Measurements from ENCODE around the gene CSNK1G1. TPM values are rescaled to one million over a fixed set of nuclear protein-coding genes. Genes with fewer than 3 reads are reported as not detected.

CSNK1G1 gene
- polyA plus RNA-seq, 1 of the 3 experiments (the other 2 are of a cell fraction), result 10.2 TPM

GRCh38 chr15:64333986-64334929 is 21.7 kb downstream of the CSNK1G1 start:
- TF ChIP-seq RXRA (IDR thresholded peaks at IDR 0.05; ENCODE audit: borderline replicate concordance, low read depth), result no peak
- TF ChIP-seq YY1 (IDR thresholded peaks at IDR 0.05; ENCODE audit: low read depth), result no peak
- no peak for TF ChIP-seq CHD2 (IDR thresholded peaks at IDR 0.05; ENCODE audit: low read length, partially characterized antibody)
- no peak for TF ChIP-seq SIN3A (IDR thresholded peaks at IDR 0.05; ENCODE audit: borderline replicate concordance, low read depth, low read length)
- no peak for TF ChIP-seq MAX (IDR thresholded peaks at IDR 0.05; ENCODE audit: low read depth)
- no peak for TF ChIP-seq PBX3 (IDR thresholded peaks at IDR 0.05)
- no peak for TF ChIP-seq FOXM1 (IDR thresholded peaks at IDR 0.05; ENCODE audit: low read depth)
- TF ChIP-seq EP300 (IDR thresholded peaks at IDR 0.05; ENCODE audit: borderline replicate concordance in 1 of 2, low read depth in 1 of 2, low read length in 1 of 2), result no peak
- no peak for TF ChIP-seq RAD21 (IDR thresholded peaks at IDR 0.05; ENCODE audit: low read length)
- TF ChIP-seq SMC3 (IDR thresholded peaks at IDR 0.05; ENCODE audit: low read depth, low read length), result no peak
- TF ChIP-seq ZBTB33 (IDR thresholded peaks at IDR 0.05; ENCODE audit: borderline replicate concordance, low read depth), result no peak
- no peak for TF ChIP-seq FOSL2 (IDR thresholded peaks at IDR 0.05; ENCODE audit: borderline replicate concordance, low read depth)
- TF ChIP-seq POLR2AphosphoS5 (IDR thresholded peaks at IDR 0.05; ENCODE audit: low read depth, low read length), result no peak
- 94% methylated on average over 9 of the region's 9 CpGs for WGBS (ENCODE audit: low lambda C conversion rate)
- ChIA-PET POLR2A (interaction anchor here (0.6 kb wide), 1 partner anchor 316 kb away, joined by 5 read pairs; no protein-coding TSS in a partner anchor), CTCF (no interaction called here)
- H3K4me3 ChIP-seq (ENCODE audit: low read depth in 2 of 2, low read length in 1 of 2), result no peak overlapping the region
- no peak overlapping the region for H3K27ac ChIP-seq (ENCODE audit: low read depth in 2 of 2, low read length in 1 of 2)
- H3K9me2 ChIP-seq, result no peaks in the 10 kb centered on the region
- no peak overlapping the region for H2AFZ ChIP-seq (ENCODE audit: low read depth)
- H3K36me3 ChIP-seq (replicated peaks in 1 of 2; ENCODE audit: control insufficient read depth in 1 of 2, insufficient read depth in 2 of 2, low read length in 1 of 2), result peaks cover 0 to 8% of the 10 kb centered on the region in 2 experiments
- no peak overlapping the region for H3K4me2 ChIP-seq
- peaks cover 72% of the 10 kb centered on the region for H3K79me2 ChIP-seq (ENCODE audit: insufficient read depth)
- peaks cover 17% of the 10 kb centered on the region for H3F3A ChIP-seq (replicated peaks; ENCODE audit: insufficient read depth)
- H3K27me3 ChIP-seq (ENCODE audit: insufficient read depth), result no peaks in the 10 kb centered on the region
- DNase-seq, result no peak
- H3K9ac ChIP-seq, result no peak overlapping the region
- H3K4me1 ChIP-seq (ENCODE audit: control insufficient read depth in 1 of 2, insufficient read depth in 2 of 2, low read depth in 1 of 2, low read length in 1 of 2), result no peaks in the 10 kb centered on the region
- no peaks in the 10 kb centered on the region for H3K9me3 ChIP-seq
- H4K20me1 ChIP-seq (ENCODE audit: insufficient read depth), result peaks cover 35% of the 10 kb centered on the region

- no peak overlapping the region for H3K9ac ChIP-seq
- H3K4me1 ChIP-seq (ENCODE audit: control insufficient read depth in 1 of 2, insufficient read depth in 2 of 2, low read depth in 1 of 2, low read length in 1 of 2), result no peaks in the 10 kb centered on the region
- peaks cover 31% of the 10 kb centered on the region for H4K20me1 ChIP-seq (ENCODE audit: insufficient read depth)
- H3K9me2 ChIP-seq, result no peaks in the 10 kb centered on the region
- 97% methylated on average over 2 of the region's 2 CpGs for WGBS (ENCODE audit: low lambda C conversion rate)
- no peak overlapping the region for H3K27ac ChIP-seq (ENCODE audit: low read depth in 2 of 2, low read length in 1 of 2)
- no peaks in the 10 kb centered on the region for H3K9me3 ChIP-seq
- DNase-seq, result no peak
- H3K27me3 ChIP-seq (ENCODE audit: insufficient read depth), result no peaks in the 10 kb centered on the region
- H3K4me2 ChIP-seq, result no peak overlapping the region
- H3K79me2 ChIP-seq (ENCODE audit: insufficient read depth), result peaks cover 68% of the 10 kb centered on the region
- no peak overlapping the region for H3K4me3 ChIP-seq (ENCODE audit: low read depth in 2 of 2, low read length in 1 of 2)
- peaks cover 17% of the 10 kb centered on the region for H3F3A ChIP-seq (replicated peaks; ENCODE audit: insufficient read depth)
- ChIA-PET POLR2A (no interaction called here), CTCF (no interaction called here)
- H3K36me3 ChIP-seq (replicated peaks in 1 of 2; ENCODE audit: control insufficient read depth in 1 of 2, insufficient read depth in 2 of 2, low read length in 1 of 2), result peaks cover 0 to 8% of the 10 kb centered on the region in 2 experiments
- no peak overlapping the region for H2AFZ ChIP-seq (ENCODE audit: low read depth)
- TF ChIP-seq, protein P1, sequence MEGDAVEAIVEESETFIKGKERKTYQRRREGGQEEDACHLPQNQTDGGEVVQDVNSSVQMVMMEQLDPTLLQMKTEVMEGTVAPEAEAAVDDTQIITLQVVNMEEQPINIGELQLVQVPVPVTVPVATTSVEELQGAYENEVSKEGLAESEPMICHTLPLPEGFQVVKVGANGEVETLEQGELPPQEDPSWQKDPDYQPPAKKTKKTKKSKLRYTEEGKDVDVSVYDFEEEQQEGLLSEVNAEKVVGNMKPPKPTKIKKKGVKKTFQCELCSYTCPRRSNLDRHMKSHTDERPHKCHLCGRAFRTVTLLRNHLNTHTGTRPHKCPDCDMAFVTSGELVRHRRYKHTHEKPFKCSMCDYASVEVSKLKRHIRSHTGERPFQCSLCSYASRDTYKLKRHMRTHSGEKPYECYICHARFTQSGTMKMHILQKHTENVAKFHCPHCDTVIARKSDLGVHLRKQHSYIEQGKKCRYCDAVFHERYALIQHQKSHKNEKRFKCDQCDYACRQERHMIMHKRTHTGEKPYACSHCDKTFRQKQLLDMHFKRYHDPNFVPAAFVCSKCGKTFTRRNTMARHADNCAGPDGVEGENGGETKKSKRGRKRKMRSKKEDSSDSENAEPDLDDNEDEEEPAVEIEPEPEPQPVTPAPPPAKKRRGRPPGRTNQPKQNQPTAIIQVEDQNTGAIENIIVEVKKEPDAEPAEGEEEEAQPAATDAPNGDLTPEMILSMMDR (IDR thresholded peaks at IDR 0.05), result no peak
- TF ChIP-seq FOSL2 (IDR thresholded peaks at IDR 0.05; ENCODE audit: borderline replicate concordance, low read depth), result no peak
- no peak for TF ChIP-seq YY1 (IDR thresholded peaks at IDR 0.05; ENCODE audit: low read depth)
- TF ChIP-seq RCOR1 (IDR thresholded peaks at IDR 0.05; ENCODE audit: low read length), result no peak
- no peak for TF ChIP-seq SIN3A (IDR thresholded peaks at IDR 0.05; ENCODE audit: borderline replicate concordance, low read depth, low read length)
- no peak for TF ChIP-seq MEF2A (IDR thresholded peaks at IDR 0.05; ENCODE audit: borderline replicate concordance, low read depth)
- TF ChIP-seq, protein P2, sequence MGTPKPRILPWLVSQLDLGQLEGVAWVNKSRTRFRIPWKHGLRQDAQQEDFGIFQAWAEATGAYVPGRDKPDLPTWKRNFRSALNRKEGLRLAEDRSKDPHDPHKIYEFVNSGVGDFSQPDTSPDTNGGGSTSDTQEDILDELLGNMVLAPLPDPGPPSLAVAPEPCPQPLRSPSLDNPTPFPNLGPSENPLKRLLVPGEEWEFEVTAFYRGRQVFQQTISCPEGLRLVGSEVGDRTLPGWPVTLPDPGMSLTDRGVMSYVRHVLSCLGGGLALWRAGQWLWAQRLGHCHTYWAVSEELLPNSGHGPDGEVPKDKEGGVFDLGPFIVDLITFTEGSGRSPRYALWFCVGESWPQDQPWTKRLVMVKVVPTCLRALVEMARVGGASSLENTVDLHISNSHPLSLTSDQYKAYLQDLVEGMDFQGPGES (IDR thresholded peaks at IDR 0.05; ENCODE audit: low read depth, low read length), result no peak
- TF ChIP-seq GATA2 (CRISPR knock-in tag; IDR thresholded peaks at IDR 0.05), result no peak
- TF ChIP-seq CHD2 (IDR thresholded peaks at IDR 0.05; ENCODE audit: low read length, partially characterized antibody), result no peak
- no peak for TF ChIP-seq RAD21 (IDR thresholded peaks at IDR 0.05; ENCODE audit: low read length)
- no peak for TF ChIP-seq GABPA (IDR thresholded peaks at IDR 0.05; ENCODE audit: low read depth)
- no peak for TF ChIP-seq TAF1 (IDR thresholded peaks at IDR 0.05; ENCODE audit: borderline replicate concordance, low read depth, low read length)
Measured at GRCh38 chr15:64333516-64333915, 22.5 kb downstream of the CSNK1G1 start.

Data from SK-N-SH (cell line).